Activated CD4-positive, alpha-beta memory T cell treated with anti-CD3 and anti-CD28 coated beads, Interleukin-2, amount 10 ng/mL, durations not matched to agents 7 days and 5 days (primary cell): Measurements from ENCODE around the gene CDK6. TPM values are rescaled to one million over a fixed set of nuclear protein-coding genes. Genes with fewer than 3 reads are reported as not detected.

ENCODE experiments used
- CTCF ChIA-PET: fragments of 350-600 bp; sonication (Branson Sonifier 250); formaldehyde crosslinking; loops from one replicate; lab custom pipeline; 2021; ENCODE audit warnings: antibody characterized with exemption, inconsistent platforms; lab: Charles Lee
- POLR2A ChIA-PET: fragments of 350-600 bp; sonication (Branson Sonifier 250); formaldehyde crosslinking; loops from one replicate; lab custom pipeline; 2021; ENCODE audit warnings: antibody characterized with exemption; lab: Charles Lee
- DNase-seq: peaks from one replicate; pipeline ENCODE4 v3.0.0-alpha.2; 2020
- H3K27ac Mint-ChIP-seq: one replicate; pipeline ENCODE4 v1.8.0; 2021; ENCODE audit warnings: mild to moderate bottlenecking, mixed read lengths
- H3K27me3 Mint-ChIP-seq: one replicate; pipeline ENCODE4 v1.8.0; 2021; ENCODE audit warnings: mixed read lengths
- H3K36me3 Mint-ChIP-seq: one replicate; pipeline ENCODE4 v1.8.0; 2021; ENCODE audit warnings: low read depth, mixed read lengths
- H3K4me1 Mint-ChIP-seq: one replicate; pipeline ENCODE4 v1.8.0; 2021; ENCODE audit warnings: mixed read lengths
- H3K4me3 Mint-ChIP-seq: one replicate; pipeline ENCODE4 v1.8.0; 2021; ENCODE audit warnings: mild to moderate bottlenecking, mixed read lengths
- H3K9me3 Mint-ChIP-seq: one replicate; pipeline ENCODE4 v1.8.0; 2021; ENCODE audit warnings: mixed read lengths
- total RNA-seq, 2 experiments: library from RNA; stranded (reverse); gene quantifications; one replicate each; pipeline ENCODE4 v1.2.3, GENCODE V29; 2021

Gene CDK6
- total RNA-seq, 2 experiments from 2014 or later = 105 TPM

DNA sequence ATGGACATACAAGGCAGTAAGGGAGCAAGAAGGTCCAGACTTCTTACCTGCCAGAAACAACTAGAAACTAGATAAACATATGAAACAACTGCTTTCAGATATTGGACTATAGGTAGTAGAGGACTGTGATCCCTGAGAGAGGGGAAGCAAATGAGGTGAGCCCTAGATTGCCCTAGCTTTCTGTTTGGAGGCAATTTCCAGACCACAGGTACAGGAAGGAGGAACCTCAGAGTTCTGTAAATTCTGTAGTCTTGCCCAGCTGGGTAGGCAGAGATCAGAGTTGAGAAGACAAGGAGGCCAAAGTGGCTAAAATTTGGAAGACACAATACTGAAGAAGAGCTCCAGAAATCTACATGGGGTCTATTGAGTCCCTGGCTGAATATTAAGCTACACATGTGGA is 21.0 kb downstream of the CDK6 start:
- Mint-ChIP-seq H3K27ac (peak overlapping the region; percentile 59), H3K4me1 (peaks cover 92% of the 10 kb centered on the region), H3K36me3 (peaks cover 62% of the 10 kb centered on the region), H3K9me3 (peaks cover 20% of the 10 kb centered on the region), H3K4me3 (no peak overlapping the region), H3K27me3 (no peaks in the 10 kb centered on the region)
- no peak for DNase-seq
- ChIA-PET CTCF (interaction anchor here (4.1 kb wide), 1 partner anchor 18 kb away, joined by 17 read pairs; no protein-coding TSS in a partner anchor), POLR2A (interaction anchor here (0.8 to 12.1 kb wide), 4 partner anchors 9 to 183 kb away, joined by 3 to 271 read pairs (median 8); partner anchors contain the start of gene CDK6)

DNA sequence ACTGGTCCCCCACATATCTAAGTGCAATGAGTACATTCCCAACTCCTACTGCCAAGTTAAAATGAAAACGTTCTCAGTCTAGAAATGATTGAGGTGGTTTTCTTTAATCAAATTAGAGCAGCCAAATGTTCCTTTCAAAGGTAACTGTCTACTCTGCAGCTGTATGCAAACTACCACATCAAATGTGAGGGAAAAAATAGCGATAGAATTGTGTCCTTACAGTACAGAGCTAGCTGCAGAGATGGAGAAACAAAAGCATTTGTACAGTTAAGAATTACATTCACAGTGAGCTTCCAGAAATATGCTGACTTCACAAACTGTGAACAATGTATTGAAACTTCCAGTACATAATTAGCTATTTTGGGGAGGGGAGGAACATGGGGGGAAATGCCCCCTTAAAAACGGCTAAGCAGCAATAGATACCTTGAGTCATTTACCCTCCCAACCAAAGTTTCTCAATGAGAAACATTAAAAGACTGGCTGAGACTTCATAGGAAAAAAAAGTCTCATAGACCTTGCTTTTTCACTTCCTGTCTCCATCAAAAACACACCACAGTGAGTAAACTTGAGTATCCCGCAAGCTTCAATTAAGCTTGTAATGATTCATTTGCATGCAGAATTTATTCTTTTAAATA is 22.9 kb downstream of the CDK6 start:
- ChIA-PET POLR2A (interaction anchor here (0.7 to 12.1 kb wide), 12 partner anchors 8 to 192 kb away, joined by 3 to 271 read pairs (median 4); partner anchors contain the start of gene CDK6), CTCF (interaction anchor here (0.8 to 5.3 kb wide), 6 partner anchors 9 to 192 kb away, joined by 3 to 53 read pairs (median 4); no protein-coding TSS in a partner anchor)
- H3K9me3 Mint-ChIP-seq = peaks cover 8% of the 10 kb centered on the region
- DNase-seq = no peak
- no peaks in the 10 kb centered on the region for H3K27me3 Mint-ChIP-seq
- H3K4me1 Mint-ChIP-seq = peaks cover 89% of the 10 kb centered on the region
- peak overlapping the region; percentile 95 for H3K27ac Mint-ChIP-seq
- peak overlapping the region; percentile 58 for H3K4me3 Mint-ChIP-seq
- H3K36me3 Mint-ChIP-seq = peaks cover 49% of the 10 kb centered on the region

DNA sequence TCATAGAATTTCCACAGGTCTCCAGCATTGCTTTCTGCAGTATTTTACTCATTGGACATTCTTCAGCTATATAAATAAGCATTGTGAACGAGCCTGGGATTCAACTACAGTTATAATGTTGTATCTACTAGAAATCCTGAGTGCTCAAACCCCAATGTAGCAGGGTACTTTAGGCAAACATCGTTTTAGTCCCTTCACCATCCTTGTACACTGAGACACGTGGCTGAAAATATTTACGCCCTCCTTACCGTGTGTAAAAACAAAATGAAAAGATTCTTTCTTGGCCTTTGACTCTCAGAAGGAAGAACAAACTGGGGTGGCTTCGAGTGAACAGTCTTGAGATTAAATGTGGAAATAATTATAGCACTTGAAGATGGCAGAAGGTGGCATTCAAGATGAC is 25.2 kb downstream of the CDK6 start:
- no peak for DNase-seq
- Mint-ChIP-seq H3K36me3 (peaks cover 45% of the 10 kb centered on the region), H3K27ac (peak overlapping the region; percentile 95), H3K27me3 (no peaks in the 10 kb centered on the region), H3K4me1 (peaks cover 92% of the 10 kb centered on the region), H3K4me3 (no peak overlapping the region), H3K9me3 (peaks cover 11% of the 10 kb centered on the region)
- ChIA-PET CTCF (interaction anchor here (5.3 kb wide), 1 partner anchor 21 kb away, joined by 53 read pairs; no protein-coding TSS in a partner anchor), POLR2A (interaction anchor here (2.3 to 12.1 kb wide), 2 partner anchors 21 to 177 kb away, joined by 9 to 271 read pairs; partner anchors contain the start of gene CDK6)

DNA sequence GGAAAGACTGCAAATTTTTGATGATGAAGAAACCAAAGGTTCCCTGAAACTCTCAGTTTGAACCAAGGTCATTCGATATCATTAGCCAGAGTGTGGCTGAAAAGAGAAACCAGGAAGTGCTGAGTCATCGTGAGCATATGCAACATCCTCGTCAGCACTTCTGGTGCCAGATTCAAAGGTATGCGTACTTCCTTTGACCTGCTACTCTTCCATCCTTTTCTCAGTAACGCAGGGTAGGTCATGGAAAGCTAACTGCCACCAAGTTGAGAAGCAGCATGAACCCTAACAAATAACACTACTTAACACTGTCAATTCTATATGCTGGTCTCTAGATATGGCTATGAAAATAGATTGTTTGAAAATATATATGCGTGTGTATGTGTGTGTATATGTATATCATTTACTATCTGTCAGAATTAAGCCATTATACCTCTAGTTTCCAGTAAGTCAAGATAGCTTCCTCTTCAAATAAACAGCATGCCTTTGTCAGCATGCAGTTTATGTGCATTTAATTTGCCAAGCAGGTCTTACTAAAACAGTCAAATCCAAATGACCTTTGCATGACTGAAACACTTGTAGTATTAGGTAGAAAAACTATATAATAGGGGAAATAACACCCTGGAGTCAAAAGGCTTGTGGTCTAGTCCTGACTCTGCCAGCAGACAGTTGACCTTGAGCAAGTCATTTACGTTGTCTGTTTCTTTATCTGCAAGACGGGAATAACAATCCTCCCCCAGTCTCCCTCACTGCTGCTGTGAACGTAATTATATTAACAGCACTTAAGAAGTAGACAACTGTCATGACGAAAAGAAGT is 26.4 kb downstream of the CDK6 start:
- peaks cover 87% of the 10 kb centered on the region for H3K4me1 Mint-ChIP-seq
- H3K27ac Mint-ChIP-seq = peak overlapping the region; percentile 95
- no peaks in the 10 kb centered on the region for H3K27me3 Mint-ChIP-seq
- peaks cover 42% of the 10 kb centered on the region for H3K36me3 Mint-ChIP-seq
- H3K9me3 Mint-ChIP-seq = peaks cover 3% of the 10 kb centered on the region
- ChIA-PET CTCF (interaction anchor here (0.8 to 5.3 kb wide), 3 partner anchors 10 to 189 kb away, joined by 3 to 53 read pairs (median 3); no protein-coding TSS in a partner anchor), POLR2A (interaction anchor here (0.8 to 12.1 kb wide), 22 partner anchors 8 to 337 kb away, joined by 3 to 271 read pairs (median 4); partner anchors contain the start of genes CDK6, FAM133B, PEX1 and RBM48)
- H3K4me3 Mint-ChIP-seq = peak overlapping the region; percentile 65
- peak; percentile 83 for DNase-seq

DNA sequence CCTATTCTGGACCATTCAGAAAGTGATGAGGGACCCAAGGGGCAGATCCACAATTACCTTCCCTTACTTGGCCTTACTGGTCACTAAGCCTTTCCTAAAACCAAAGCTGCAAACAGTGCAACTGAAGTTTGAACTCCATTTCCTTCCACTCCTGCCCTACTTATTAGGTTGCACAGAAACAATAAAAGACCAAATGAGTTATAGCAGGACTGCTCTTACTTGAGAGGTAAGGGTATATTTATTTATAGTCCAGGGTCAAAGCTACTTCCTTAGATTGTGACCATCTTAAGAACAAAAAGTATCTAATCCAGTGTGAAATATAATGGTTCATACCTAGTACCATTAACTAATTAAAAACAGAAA is 27.0 kb downstream of the CDK6 start:
- peaks cover 47% of the 10 kb centered on the region for H3K36me3 Mint-ChIP-seq
- CTCF ChIA-PET = interaction anchor here (0.8 to 5.3 kb wide), 2 partner anchors 10 to 23 kb away, joined by 3 to 53 read pairs; no protein-coding TSS in a partner anchor

DNA sequence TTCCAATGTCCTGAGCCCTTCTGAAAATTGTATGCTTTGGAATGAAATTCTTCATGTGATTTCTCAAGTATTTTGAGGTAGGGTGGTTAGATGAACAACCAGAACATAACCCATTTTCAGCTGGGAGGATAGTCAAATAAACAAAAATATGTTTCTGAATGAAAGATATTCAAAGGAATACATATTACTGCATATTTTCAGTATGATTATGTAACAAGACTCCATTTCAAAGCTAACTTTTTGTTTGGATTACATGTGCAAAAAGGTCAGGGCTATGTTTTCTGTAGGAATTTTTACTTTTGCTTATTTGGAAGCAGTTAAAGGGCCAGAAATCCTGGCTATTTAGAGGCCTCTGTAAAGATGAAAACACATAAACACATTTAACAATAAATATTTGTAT is 27.7 kb downstream of the CDK6 start:
- no peaks in the 10 kb centered on the region for H3K27me3 Mint-ChIP-seq
- peaks cover 52% of the 10 kb centered on the region for H3K36me3 Mint-ChIP-seq
- H3K27ac Mint-ChIP-seq = peak overlapping the region; percentile 76
- peaks cover 80% of the 10 kb centered on the region for H3K4me1 Mint-ChIP-seq
- peaks cover 6% of the 10 kb centered on the region for H3K9me3 Mint-ChIP-seq
- H3K4me3 Mint-ChIP-seq = no peak overlapping the region
- ChIA-PET POLR2A (interaction anchor here (0.9 to 12.1 kb wide), 13 partner anchors 9 to 187 kb away, joined by 3 to 271 read pairs (median 5); partner anchors contain the start of gene CDK6), CTCF (interaction anchor here (1.8 kb wide), 1 partner anchor 24 kb away, joined by 5 read pairs; no protein-coding TSS in a partner anchor)
- no peak for DNase-seq

More for the DNA sequence above, 27.0 kb downstream of the CDK6 start:
- Mint-ChIP-seq H3K27me3 (no peaks in the 10 kb centered on the region), H3K9me3 (peaks cover 6% of the 10 kb centered on the region), H3K4me3 (peak overlapping the region; percentile 65), H3K27ac (peak overlapping the region; percentile 95), H3K4me1 (peaks cover 85% of the 10 kb centered on the region)
- DNase-seq = no peak
- POLR2A ChIA-PET = interaction anchor here (0.9 to 12.1 kb wide), 24 partner anchors 8 to 338 kb away, joined by 3 to 271 read pairs (median 4); partner anchors contain the start of genes CDK6, PEX1 and RBM48

DNA sequence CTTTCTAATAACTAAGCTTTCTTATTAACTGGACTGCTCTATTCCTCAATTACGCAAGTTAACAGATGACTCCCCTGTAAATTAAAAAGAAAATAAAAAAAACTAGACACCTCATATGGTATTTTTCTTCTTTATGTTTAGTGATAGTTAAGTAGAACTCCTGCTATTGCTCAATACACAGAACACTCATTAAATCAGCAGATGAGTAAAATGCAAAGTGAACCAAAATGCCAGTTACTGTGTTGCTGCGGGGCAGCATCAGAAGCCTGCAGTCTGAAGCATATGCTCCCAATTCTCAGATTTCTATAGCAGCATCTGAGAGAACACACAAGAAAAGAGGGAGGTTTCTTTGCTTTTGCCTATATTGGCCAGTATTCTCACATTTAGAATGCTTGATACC is 28.4 kb downstream of the CDK6 start:
- Mint-ChIP-seq H3K4me1 (peaks cover 80% of the 10 kb centered on the region), H3K27me3 (no peaks in the 10 kb centered on the region), H3K27ac (peak overlapping the region; percentile 76), H3K4me3 (no peak overlapping the region), H3K9me3 (peaks cover 10% of the 10 kb centered on the region), H3K36me3 (peaks cover 58% of the 10 kb centered on the region)
- POLR2A ChIA-PET = interaction anchor here (0.6 to 12.1 kb wide), 3 partner anchors 24 to 310 kb away, joined by 3 to 271 read pairs (median 16); partner anchors contain the start of genes CDK6 and SAMD9
- no peak for DNase-seq
- CTCF ChIA-PET = interaction anchor here (1.8 kb wide), 1 partner anchor 25 kb away, joined by 5 read pairs; no protein-coding TSS in a partner anchor

DNA sequence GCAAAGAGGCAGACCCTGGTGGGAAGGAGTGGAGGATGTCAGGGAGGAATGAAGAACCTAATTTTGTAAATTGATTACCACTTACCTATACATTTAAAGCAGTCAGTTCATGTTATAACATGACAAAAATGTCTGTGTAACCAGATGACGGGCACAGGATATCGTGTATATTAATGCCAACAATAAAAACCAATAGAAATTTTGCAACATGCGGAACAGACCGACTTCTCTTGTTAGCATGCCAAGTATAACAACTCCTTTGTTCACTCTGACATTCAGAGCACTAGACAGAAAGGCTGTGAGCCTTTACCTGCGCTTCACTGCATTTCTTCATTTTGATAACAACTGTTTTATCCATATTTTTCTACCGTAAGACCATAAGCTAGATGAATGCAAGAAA is 29.9 kb downstream of the CDK6 start:
- Mint-ChIP-seq H3K27ac (no peak overlapping the region), H3K9me3 (peaks cover 10% of the 10 kb centered on the region), H3K36me3 (peaks cover 53% of the 10 kb centered on the region), H3K27me3 (no peaks in the 10 kb centered on the region), H3K4me1 (peaks cover 75% of the 10 kb centered on the region), H3K4me3 (no peak overlapping the region)
- no peak for DNase-seq
- CTCF ChIA-PET = no interaction called here
- POLR2A ChIA-PET = no interaction called here

DNA sequence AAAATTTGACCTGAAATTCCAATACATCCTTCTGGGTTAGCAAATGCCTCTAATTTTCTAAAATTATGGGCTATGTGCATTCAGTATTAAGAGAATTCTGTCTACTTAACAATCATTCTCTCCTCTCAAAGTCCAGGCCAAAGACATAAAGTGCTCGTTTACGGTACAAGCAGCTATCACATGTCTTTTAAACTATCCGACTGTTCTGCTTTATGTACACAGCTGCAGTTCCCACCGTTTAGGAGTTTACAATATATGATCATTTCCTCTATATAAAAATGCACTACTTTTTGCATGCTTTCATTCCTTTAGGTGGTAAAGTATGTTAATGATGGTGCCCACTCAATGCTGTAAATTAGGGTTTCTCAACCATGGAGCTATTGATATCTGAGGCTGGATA is 34.0 kb downstream of the CDK6 start:
- H3K36me3 Mint-ChIP-seq = peaks cover 36% of the 10 kb centered on the region
- H3K27ac Mint-ChIP-seq = no peak overlapping the region
- ChIA-PET CTCF (interaction anchor here (1.6 kb wide), 1 partner anchor 30 kb away, joined by 5 read pairs; no protein-coding TSS in a partner anchor), POLR2A (no interaction called here)
- no peaks in the 10 kb centered on the region for H3K27me3 Mint-ChIP-seq
- no peak for DNase-seq
- peaks cover 10% of the 10 kb centered on the region for H3K9me3 Mint-ChIP-seq
- no peak overlapping the region for H3K4me3 Mint-ChIP-seq
- peaks cover 41% of the 10 kb centered on the region for H3K4me1 Mint-ChIP-seq

DNA sequence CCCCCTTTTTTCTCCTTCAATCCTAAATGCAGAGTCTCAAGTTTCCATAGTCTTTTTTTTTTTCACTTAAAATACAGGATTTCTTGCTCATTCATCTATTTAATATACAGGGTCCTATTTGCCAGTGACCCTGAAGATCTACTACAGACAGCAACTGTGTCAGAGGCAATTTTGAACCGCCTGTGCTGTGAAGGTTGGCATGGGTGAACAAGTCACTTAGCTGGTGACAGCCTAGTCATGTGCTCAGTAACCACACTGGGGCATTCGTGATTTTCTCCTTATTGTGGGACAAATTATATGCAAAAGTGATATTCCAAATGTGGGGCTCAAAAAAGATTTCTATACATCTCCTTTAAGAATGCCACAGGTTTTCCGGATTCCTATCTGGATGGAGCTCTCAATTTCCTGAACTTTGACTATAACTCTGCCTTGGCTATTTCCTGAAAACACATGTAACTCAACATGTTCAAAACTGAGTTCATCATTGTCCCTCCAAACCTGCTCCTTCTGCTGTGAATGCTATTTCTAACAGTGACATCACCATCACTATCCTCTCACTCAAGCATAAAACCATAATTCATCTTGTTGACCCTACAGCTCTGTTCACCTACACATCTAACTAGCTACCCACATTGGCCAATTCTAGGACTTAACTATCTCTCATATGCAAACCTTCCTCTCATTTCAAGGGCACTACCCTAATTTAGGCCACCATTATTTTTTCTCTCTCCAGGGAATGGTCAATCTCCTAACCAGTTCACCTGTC is 36.7 kb downstream of the CDK6 start:
- POLR2A ChIA-PET = interaction anchor here (1.0 to 1.2 kb wide), 2 partner anchors 9 to 35 kb away, joined by 4 to 5 read pairs; no protein-coding TSS in a partner anchor
- CTCF ChIA-PET = interaction anchor here (1.0 kb wide), 1 partner anchor 34 kb away, joined by 3 read pairs; no protein-coding TSS in a partner anchor
- H3K4me3 Mint-ChIP-seq = no peak overlapping the region

DNA sequence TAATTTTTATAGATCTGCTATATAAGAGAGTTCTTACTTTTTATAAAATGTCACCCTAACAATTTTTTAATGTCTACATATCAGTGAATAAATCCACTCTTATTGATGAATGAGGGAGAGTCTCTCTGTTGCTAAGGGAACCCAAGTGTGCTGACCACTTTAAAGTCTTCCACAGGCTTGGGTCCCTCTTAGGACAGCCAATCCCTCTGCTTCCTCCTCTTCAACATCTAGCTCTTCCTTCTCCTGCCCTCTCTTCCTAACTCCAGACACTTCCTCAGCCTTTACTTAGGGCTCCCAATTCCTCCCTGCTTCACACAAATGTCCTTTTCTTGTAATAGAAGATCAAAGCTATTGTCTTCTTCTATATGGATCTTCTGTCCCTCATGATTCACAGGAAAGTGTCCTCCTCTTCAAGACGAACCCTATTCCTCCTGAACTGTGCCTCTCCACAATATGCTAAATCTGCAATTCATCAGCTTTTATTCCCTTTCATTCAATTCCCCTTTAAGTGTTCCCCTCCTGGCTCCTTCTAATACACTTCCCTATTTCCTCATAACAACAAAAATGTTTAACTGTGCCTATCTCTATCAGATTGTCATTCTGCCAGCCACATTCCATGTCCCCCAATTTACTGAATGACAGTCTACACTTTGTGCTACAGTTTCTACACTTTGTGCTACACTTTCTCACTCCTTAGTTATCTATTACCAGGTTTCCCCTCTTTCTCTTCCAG is 37.7 kb downstream of the CDK6 start:
- Mint-ChIP-seq H3K9me3 (peaks cover 4% of the 10 kb centered on the region), H3K27me3 (no peaks in the 10 kb centered on the region), H3K4me1 (peaks cover 41% of the 10 kb centered on the region), H3K36me3 (peaks cover 16% of the 10 kb centered on the region), H3K27ac (no peak overlapping the region), H3K4me3 (no peak overlapping the region)
- ChIA-PET CTCF (no interaction called here), POLR2A (no interaction called here)
- no peak for DNase-seq

More for the DNA sequence above, 36.7 kb downstream of the CDK6 start:
- no peaks in the 10 kb centered on the region for H3K27me3 Mint-ChIP-seq
- H3K9me3 Mint-ChIP-seq = peaks cover 6% of the 10 kb centered on the region
- no peak overlapping the region for H3K27ac Mint-ChIP-seq
- peaks cover 17% of the 10 kb centered on the region for H3K36me3 Mint-ChIP-seq
- H3K4me1 Mint-ChIP-seq = peaks cover 35% of the 10 kb centered on the region
- DNase-seq = no peak
